K562 (cell line): ENCODE data around the gene ENTPD3. TPM values are rescaled to one million over a fixed set of nuclear protein-coding genes. Genes with fewer than 3 reads are reported as not detected.

ENCODE experiments used
- CBX3 ChIP-seq, 2 experiments: IDR thresholded peaks; 1 replicate in 1 of 2; 2 replicates in 1 of 2; pipeline ENCODE4 v1.6.1; 2012; ENCODE audit warnings: inconsistent platforms in 2 of 2, low read length in 2 of 2, borderline replicate concordance in 1 of 2, control low read depth in 1 of 2
- ESRRB ChIP-seq: fragments of 250-450 bp; sonication (Bioruptor Pico); IDR thresholded peaks from 2 replicates; pipeline ENCODE4 v1.5.0; 2020; ENCODE audit warnings: mild to moderate bottlenecking, moderate library complexity, borderline replicate concordance
- FOXK2 ChIP-seq, 2 experiments: fragments of 450-650 bp; IDR thresholded peaks in 1 of 2; conservative IDR thresholded peaks in 1 of 2; 2 replicates each; pipeline ENCODE4 v1.6.1; 2016; ENCODE audit warnings: low read depth in 2 of 2, mild to moderate bottlenecking in 1 of 2
- JUN ChIP-seq, 2 experiments: sonication (generic) in 1 of 2; formaldehyde crosslinking in 1 of 2; IDR thresholded peaks; 2 replicates each; pipeline versions ENCODE4 v1.6.1 to v1.8.0; 2012 to 2022; ENCODE audit warnings: borderline replicate concordance in 2 of 2, mild to moderate bottlenecking in 2 of 2, improper control_type of control experiment in 1 of 2, low read depth in 1 of 2, low read length in 1 of 2, missing genetic modification reagents in 1 of 2
- KDM1A ChIP-seq, 2 experiments: fragments of 450-650 bp; IDR thresholded peaks; 2 replicates each; pipeline ENCODE4 v1.6.1; 2016; ENCODE audit warnings: mild to moderate bottlenecking in 2 of 2
- KLF16 ChIP-seq: IDR thresholded peaks from 2 replicates; pipeline ENCODE4 v1.6.1; 2016; ENCODE audit warnings: antibody characterized with exemption
- MCM5 ChIP-seq: fragments of 450-650 bp; IDR thresholded peaks from 2 replicates; pipeline ENCODE4 v1.6.1; 2016; ENCODE audit warnings: low read depth
- NCOA2 ChIP-seq, 2 experiments: fragments of 450-650 bp; IDR thresholded peaks; 2 replicates each; pipeline ENCODE4 v1.6.1; 2018; ENCODE audit warnings: mild to moderate bottlenecking in 2 of 2, moderate library complexity in 1 of 2; ENCODE audit not compliant: partially characterized antibody in 2 of 2
- TCF7 ChIP-seq: sonication (generic); IDR thresholded peaks from 2 replicates; pipeline ENCODE4 v1.6.1; 2016; ENCODE audit warnings: antibody characterized with exemption, borderline replicate concordance
- ZNF184 ChIP-seq: sonication (generic); formaldehyde crosslinking; IDR thresholded peaks from 2 replicates; pipeline ENCODE4 v1.5.0; 2020; ENCODE audit warnings: missing genetic modification reagents
- polyA plus RNA-seq, 8 experiments: library from polyadenylated mRNA; depleted of rRNA in 4 of 8; stranded (reverse) in 5 of 8; unstranded in 3 of 8; fragments of >200 nt; fragmentation: Nextera tagmentation in 2 of 8; fragmentation: Illumina TruSeq in 1 of 8; extraction: Ambion mirVana in 2 of 8; extraction: Trizol in 1 of 8; gene quantifications; 2 replicates each; pipeline versions ENCODE4 v1.2.1 to v1.2.3, GENCODE V29; 2011 to 2014; ENCODE audit warnings: inconsistent platforms in 1 of 8, missing spikeins in 1 of 8
- total RNA-seq, 7 experiments: library from RNA; depleted of rRNA in 6 of 7; stranded (reverse); fragments of >200 nt in 6 of 7; fragmentation: Illumina TruSeq in 2 of 7; extraction: Trizol in 2 of 7; gene quantifications; 2 replicates each; pipeline versions ENCODE4 v1.2.1 to v1.2.3, GENCODE V29; 2011 to 2021; ENCODE audit warnings: low replicate concordance in 1 of 7
- TF ChIP-seq, protein P1 (sequence below): fragments of 250-450 bp; sonication (Bioruptor Pico); IDR thresholded peaks from 2 replicates; pipeline ENCODE4 v1.9.0; 2021; ENCODE audit warnings: mild to moderate bottlenecking
- TF ChIP-seq, protein P2 (sequence below), 3 experiments: IDR thresholded peaks in 2 of 3; conservative IDR thresholded peaks in 1 of 3; 2 replicates each; pipeline ENCODE4 v1.5.1; 2011 to 2012; ENCODE audit warnings: low read length in 3 of 3, mild to moderate bottlenecking in 3 of 3, control low read depth in 2 of 3, improper control_type of control experiment in 1 of 3, inconsistent platforms in 1 of 3, low read depth in 1 of 3, mixed read lengths in 1 of 3, moderate library complexity in 1 of 3; ENCODE audit not compliant: insufficient read depth in 2 of 3
- TF ChIP-seq, protein P3 (sequence below): sonication (generic); formaldehyde crosslinking; IDR thresholded peaks from 2 replicates; pipeline ENCODE4 v1.8.0; 2023; ENCODE audit warnings: mild to moderate bottlenecking, missing genetic modification reagents
- TF ChIP-seq, protein P4 (sequence below), 2 experiments: fragments of 150-350 bp in 1 of 2; IDR thresholded peaks; 2 replicates each; pipeline ENCODE4 v1.6.1; 2012 to 2016; ENCODE audit warnings: low read depth in 2 of 2, low read length in 2 of 2, mild to moderate bottlenecking in 1 of 2, moderate library complexity in 1 of 2
- TF ChIP-seq, protein P5 (sequence below): fragments of 450-650 bp; IDR thresholded peaks from 2 replicates; pipeline ENCODE4 v1.6.1; 2016; ENCODE audit warnings: missing biosample characterization, missing genetic modification characterization

ENTPD3 gene
- total and polyA plus RNA-seq, 9 of the 15 experiments (the other 6 are each of a cell fraction or from before 2014, with no cell fraction given), result 0.23 to 2.1 (median 0.58) TPM

DNA sequence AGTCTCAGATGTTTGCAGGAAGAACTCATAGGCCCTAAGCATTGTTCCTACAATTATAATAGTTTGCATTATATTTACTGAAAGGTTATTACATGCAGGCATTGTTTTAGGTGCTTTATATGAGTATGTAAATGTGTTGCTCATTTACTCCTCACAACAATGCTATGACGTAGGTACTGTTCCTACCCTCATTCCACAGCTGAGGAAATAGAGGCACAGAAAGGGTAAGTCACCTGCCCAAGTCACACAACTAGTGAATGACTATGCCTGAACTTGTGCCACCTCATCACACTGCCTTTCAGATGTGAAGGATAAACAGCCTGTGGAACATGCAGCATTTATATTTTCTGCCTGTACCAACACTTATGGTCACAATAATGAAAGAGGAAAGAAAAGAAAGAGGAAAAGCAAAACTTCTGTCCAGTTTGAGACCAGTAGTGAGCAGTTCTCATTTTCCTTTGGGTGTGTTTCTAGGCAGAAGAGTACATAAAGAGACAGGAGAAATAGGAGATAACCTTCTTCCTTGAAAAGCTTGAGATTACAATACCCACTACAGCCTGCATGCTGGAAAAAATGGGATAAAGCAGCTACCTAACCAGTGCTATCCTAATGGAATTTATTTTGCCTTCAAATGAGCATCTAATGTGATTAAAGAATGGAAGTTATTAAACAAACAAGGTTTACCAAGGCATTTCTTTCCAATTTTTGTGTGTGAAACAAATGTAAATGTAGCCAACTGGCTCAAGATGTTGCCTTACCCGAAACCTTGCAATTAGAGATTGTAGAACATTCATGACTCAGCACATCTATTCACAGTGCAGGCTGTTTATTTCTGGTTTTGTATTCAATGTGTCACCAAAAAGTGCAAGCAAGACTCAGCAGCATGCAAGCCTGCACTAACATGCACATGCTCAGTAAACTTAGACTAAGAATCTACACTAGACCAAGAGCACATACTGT, 20.5 kb upstream of the ENTPD3 start (continued):
- TF ChIP-seq, protein P1, sequence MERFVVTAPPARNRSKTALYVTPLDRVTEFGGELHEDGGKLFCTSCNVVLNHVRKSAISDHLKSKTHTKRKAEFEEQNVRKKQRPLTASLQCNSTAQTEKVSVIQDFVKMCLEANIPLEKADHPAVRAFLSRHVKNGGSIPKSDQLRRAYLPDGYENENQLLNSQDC (CRISPR knock-in tag), result no peak; the same call in 1 of the 2 replicates
- TF ChIP-seq TCF7, result no peak
- peak; percentile 87 to 91 for TF ChIP-seq FOXK2 (conservative IDR thresholded peaks at IDR 0.05 in 1 of 2, IDR thresholded peaks at IDR 0.05 in 1 of 2; ENCODE audit: low read depth in 2 of 2)
- no peak for TF ChIP-seq ZNF184 (CRISPR knock-in tag)
- TF ChIP-seq ESRRB (CRISPR knock-in tag), result no peak
- TF ChIP-seq, protein P2, sequence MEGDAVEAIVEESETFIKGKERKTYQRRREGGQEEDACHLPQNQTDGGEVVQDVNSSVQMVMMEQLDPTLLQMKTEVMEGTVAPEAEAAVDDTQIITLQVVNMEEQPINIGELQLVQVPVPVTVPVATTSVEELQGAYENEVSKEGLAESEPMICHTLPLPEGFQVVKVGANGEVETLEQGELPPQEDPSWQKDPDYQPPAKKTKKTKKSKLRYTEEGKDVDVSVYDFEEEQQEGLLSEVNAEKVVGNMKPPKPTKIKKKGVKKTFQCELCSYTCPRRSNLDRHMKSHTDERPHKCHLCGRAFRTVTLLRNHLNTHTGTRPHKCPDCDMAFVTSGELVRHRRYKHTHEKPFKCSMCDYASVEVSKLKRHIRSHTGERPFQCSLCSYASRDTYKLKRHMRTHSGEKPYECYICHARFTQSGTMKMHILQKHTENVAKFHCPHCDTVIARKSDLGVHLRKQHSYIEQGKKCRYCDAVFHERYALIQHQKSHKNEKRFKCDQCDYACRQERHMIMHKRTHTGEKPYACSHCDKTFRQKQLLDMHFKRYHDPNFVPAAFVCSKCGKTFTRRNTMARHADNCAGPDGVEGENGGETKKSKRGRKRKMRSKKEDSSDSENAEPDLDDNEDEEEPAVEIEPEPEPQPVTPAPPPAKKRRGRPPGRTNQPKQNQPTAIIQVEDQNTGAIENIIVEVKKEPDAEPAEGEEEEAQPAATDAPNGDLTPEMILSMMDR (IDR thresholded peaks at IDR 0.05 in 2 of 3, conservative IDR thresholded peaks at IDR 0.05 in 1 of 3; ENCODE audit: insufficient read depth in 2 of 3, low read depth in 1 of 3, low read length in 3 of 3), result no peak
- TF ChIP-seq MCM5, result no peak
- TF ChIP-seq, protein P3, sequence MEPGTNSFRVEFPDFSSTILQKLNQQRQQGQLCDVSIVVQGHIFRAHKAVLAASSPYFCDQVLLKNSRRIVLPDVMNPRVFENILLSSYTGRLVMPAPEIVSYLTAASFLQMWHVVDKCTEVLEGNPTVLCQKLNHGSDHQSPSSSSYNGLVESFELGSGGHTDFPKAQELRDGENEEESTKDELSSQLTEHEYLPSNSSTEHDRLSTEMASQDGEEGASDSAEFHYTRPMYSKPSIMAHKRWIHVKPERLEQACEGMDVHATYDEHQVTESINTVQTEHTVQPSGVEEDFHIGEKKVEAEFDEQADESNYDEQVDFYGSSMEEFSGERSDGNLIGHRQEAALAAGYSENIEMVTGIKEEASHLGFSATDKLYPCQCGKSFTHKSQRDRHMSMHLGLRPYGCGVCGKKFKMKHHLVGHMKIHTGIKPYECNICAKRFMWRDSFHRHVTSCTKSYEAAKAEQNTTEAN, result no peak
- TF ChIP-seq, protein P4, sequence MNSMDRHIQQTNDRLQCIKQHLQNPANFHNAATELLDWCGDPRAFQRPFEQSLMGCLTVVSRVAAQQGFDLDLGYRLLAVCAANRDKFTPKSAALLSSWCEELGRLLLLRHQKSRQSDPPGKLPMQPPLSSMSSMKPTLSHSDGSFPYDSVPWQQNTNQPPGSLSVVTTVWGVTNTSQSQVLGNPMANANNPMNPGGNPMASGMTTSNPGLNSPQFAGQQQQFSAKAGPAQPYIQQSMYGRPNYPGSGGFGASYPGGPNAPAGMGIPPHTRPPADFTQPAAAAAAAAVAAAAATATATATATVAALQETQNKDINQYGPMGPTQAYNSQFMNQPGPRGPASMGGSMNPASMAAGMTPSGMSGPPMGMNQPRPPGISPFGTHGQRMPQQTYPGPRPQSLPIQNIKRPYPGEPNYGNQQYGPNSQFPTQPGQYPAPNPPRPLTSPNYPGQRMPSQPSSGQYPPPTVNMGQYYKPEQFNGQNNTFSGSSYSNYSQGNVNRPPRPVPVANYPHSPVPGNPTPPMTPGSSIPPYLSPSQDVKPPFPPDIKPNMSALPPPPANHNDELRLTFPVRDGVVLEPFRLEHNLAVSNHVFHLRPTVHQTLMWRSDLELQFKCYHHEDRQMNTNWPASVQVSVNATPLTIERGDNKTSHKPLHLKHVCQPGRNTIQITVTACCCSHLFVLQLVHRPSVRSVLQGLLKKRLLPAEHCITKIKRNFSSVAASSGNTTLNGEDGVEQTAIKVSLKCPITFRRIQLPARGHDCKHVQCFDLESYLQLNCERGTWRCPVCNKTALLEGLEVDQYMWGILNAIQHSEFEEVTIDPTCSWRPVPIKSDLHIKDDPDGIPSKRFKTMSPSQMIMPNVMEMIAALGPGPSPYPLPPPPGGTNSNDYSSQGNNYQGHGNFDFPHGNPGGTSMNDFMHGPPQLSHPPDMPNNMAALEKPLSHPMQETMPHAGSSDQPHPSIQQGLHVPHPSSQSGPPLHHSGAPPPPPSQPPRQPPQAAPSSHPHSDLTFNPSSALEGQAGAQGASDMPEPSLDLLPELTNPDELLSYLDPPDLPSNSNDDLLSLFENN (IDR thresholded peaks at IDR 0.05; ENCODE audit: low read depth in 2 of 2, low read length in 2 of 2), result no peak
- TF ChIP-seq, protein P5, sequence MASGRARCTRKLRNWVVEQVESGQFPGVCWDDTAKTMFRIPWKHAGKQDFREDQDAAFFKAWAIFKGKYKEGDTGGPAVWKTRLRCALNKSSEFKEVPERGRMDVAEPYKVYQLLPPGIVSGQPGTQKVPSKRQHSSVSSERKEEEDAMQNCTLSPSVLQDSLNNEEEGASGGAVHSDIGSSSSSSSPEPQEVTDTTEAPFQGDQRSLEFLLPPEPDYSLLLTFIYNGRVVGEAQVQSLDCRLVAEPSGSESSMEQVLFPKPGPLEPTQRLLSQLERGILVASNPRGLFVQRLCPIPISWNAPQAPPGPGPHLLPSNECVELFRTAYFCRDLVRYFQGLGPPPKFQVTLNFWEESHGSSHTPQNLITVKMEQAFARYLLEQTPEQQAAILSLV (tag), result no peak
- 0 out of 4 replicates have a peak, but pooled peaks of 1 of the 2 experiments have one; percentile 25 for TF ChIP-seq KDM1A (IDR thresholded peaks at IDR 0.05)
- TF ChIP-seq CBX3 (IDR thresholded peaks at IDR 0.05; ENCODE audit: borderline replicate concordance in 1 of 2, low read length in 2 of 2), result peak in 1 of 2 experiments; percentile 75; a peak in 1 of 3 replicates
- no peak for TF ChIP-seq KLF16
- TF ChIP-seq JUN (IDR thresholded peaks at IDR 0.05; ENCODE audit: borderline replicate concordance, low read depth, low read length), result no peak
- no peak for TF ChIP-seq JUN (CRISPR knock-in tag; IDR thresholded peaks at IDR 0.05; ENCODE audit: borderline replicate concordance)
- TF ChIP-seq NCOA2 (IDR thresholded peaks at IDR 0.05; ENCODE audit: partially characterized antibody in 2 of 2), result no peak
